Measurements from ENCODE around the gene C16orf78. TPM values are rescaled to one million over a fixed set of nuclear protein-coding genes. Genes with fewer than 3 reads are reported as not detected.
"Not testable (repeated sequence)": the region's sequence is repeated elsewhere in the genome, so short reads cannot be mapped to it uniquely, and the experiment has no call there.

The C16orf78 gene
- total RNA-seq, 2 donors from 2014 or later = not detected

- no peak for ATAC-seq
- H3K27ac Mint-ChIP-seq = no peak overlapping the region
- H3K9me3 Mint-ChIP-seq = no peaks in the 10 kb centered on the region
- H3K36me3 Mint-ChIP-seq = no peaks in the 10 kb centered on the region
- DNase-seq (ENCODE audit: low spot score in 2 of 2) = no peak
These were observed 27.1 kb upstream of the C16orf78 start for GRCh38 chr16:49346459-49346858.

DNA sequence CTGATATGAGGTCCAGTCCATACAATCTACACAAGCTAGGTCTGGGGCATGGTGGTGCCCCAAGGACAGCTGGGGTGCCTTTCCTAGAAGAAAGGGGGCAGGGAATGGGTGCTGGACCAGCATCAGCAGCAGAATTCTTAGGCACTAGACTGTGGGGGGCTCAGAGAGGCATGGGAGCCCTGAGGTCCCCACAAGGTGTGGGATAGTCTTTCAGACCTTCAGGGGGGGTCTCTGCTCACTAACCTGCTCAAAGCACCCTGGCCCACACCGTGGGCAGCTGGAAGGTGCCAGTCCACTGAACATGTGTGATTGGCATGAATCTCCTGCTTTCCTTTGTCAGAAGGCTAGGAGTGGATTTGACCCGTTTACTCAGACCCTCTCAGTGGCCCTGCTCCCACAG, 26.1 kb upstream of the C16orf78 start:
- ATAC-seq (no peak), DNase-seq (ENCODE audit: low spot score in 2 of 2) (no peak)
- no peaks in the 10 kb centered on the region for H3K9me3 Mint-ChIP-seq
- H3K27ac Mint-ChIP-seq = no peak overlapping the region
- H3K36me3 Mint-ChIP-seq = no peaks in the 10 kb centered on the region

GRCh38 chr16:49348408-49349176, 25.0 kb upstream of the C16orf78 start:
- DNase-seq (ENCODE audit: low spot score in 2 of 2) (no peak), ATAC-seq (no peak)
- Mint-ChIP-seq H3K9me3 (no peaks in the 10 kb centered on the region), H3K27ac (no peak overlapping the region), H3K36me3 (no peaks in the 10 kb centered on the region)

DNA sequence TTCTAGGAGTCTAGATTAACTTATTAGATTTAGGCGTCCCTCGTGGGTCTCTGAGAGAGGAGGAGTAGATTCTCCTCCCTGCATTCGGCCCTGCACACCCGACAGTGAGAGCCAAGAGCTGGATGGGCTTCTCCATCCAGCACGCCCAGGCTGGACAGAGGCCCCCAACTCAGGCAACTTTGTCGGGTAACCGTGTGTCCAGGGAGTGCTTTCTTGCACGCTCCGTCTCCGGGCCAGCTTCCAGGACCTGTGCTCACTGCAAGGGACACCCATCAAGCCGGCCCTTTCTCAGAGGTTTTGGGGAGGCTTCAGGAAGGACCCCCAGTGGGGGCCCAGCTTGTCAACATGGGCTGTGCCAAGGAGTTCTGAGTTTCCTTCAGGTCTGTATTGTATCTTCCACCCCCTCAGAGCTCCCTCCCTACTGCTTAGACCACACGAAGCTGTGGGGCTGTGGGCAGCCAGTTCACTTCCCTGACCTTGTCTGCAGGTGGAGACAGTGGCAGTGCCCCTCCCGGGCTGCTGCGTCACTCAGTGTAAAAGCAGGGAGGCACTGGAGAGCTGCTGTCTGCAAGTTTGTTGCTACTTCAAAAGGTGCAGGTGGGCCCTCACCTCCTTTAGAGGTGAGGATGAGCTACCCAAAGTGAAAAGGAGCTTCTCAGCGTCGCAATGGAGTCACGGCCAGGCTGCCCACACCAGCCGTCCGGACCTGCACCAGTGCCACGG, 24.0 kb upstream of the C16orf78 start:
- Mint-ChIP-seq H3K27ac (no peak overlapping the region), H3K36me3 (no peaks in the 10 kb centered on the region), H3K9me3 (no peaks in the 10 kb centered on the region)
- DNase-seq (ENCODE audit: low spot score in 2 of 2) (no peak), ATAC-seq (no peak)

- Mint-ChIP-seq H3K27ac (no peak overlapping the region), H3K9me3 (no peaks in the 10 kb centered on the region), H3K36me3 (no peaks in the 10 kb centered on the region)
- ATAC-seq (peak in 1 of 2 donors; percentile 43), DNase-seq (ENCODE audit: low spot score in 2 of 2) (peak in 1 of 2 donors; percentile 71)
These were observed 23.1 kb upstream of the C16orf78 start for GRCh38 chr16:49350265-49351095.

- H3K9me3 Mint-ChIP-seq = no peaks in the 10 kb centered on the region
- no peak for ATAC-seq
- no peak for DNase-seq (ENCODE audit: low spot score in 2 of 2)
- no peak overlapping the region for H3K27ac Mint-ChIP-seq
- H3K36me3 Mint-ChIP-seq = no peaks in the 10 kb centered on the region
These were observed 22.5 kb upstream of the C16orf78 start for GRCh38 chr16:49351096-49351487.

GRCh38 chr16:49352892-49353291, 20.7 kb upstream of the C16orf78 start:
- ATAC-seq = no peak
- Mint-ChIP-seq H3K9me3 (no peaks in the 10 kb centered on the region), H3K27ac (no peak overlapping the region), H3K36me3 (no peaks in the 10 kb centered on the region)
- DNase-seq (ENCODE audit: low spot score in 2 of 2) = no peak

DNA sequence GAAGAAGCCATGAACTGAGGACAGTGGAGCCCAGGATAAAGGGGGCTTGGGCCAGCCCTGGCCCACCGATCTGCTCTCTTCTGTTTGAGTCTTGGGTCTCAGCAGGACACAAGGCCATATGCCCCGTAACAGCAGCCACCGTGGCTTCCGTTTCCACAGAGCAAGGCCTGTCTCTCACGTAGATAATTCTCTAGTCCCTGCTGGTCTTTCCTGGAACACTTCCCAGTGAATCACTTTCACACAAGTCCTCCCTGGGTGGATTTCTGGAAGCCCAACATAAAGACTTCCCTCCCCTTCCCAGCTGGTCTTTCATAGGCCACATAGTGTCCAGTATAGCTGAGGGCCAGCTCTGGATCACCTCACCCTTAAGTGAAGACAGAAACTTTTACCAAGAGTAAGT, 19.9 kb upstream of the C16orf78 start:
- DNase-seq (ENCODE audit: low spot score in 2 of 2) (no peak), ATAC-seq (no peak)
- no peaks in the 10 kb centered on the region for H3K36me3 Mint-ChIP-seq
- H3K27ac Mint-ChIP-seq = no peak overlapping the region
- no peaks in the 10 kb centered on the region for H3K9me3 Mint-ChIP-seq

- H3K27ac Mint-ChIP-seq = no peak overlapping the region
- no peaks in the 10 kb centered on the region for H3K36me3 Mint-ChIP-seq
- H3K9me3 Mint-ChIP-seq = no peaks in the 10 kb centered on the region
- no peak for DNase-seq (ENCODE audit: low spot score in 2 of 2)
- ATAC-seq = no peak
These were observed 19.5 kb upstream of the C16orf78 start for GRCh38 chr16:49354101-49354500.

DNA sequence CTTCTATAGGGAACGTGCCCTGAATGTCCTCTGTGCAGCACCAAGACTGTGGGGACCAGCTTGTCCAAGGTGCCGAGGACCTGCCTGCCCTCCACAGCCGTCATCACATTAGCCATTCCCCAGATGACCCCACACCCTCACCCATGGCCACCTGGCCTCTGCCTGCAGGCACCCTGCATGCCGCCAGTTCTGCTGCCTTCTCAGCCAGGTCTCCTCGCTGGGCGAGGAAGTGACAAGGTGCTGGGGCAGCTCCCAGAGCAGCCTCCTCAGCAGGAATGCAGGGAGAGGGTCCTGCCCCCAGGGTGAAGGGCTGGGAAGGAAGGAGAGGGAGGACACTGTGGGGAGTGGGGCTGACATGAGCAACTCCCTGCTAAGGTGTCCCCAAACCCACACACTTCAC, 18.6 kb upstream of the C16orf78 start:
- H3K9me3 Mint-ChIP-seq = no peaks in the 10 kb centered on the region
- H3K27ac Mint-ChIP-seq = no peak overlapping the region
- DNase-seq (ENCODE audit: low spot score in 2 of 2) (no peak), ATAC-seq (no peak)
- H3K36me3 Mint-ChIP-seq = no peaks in the 10 kb centered on the region

DNA sequence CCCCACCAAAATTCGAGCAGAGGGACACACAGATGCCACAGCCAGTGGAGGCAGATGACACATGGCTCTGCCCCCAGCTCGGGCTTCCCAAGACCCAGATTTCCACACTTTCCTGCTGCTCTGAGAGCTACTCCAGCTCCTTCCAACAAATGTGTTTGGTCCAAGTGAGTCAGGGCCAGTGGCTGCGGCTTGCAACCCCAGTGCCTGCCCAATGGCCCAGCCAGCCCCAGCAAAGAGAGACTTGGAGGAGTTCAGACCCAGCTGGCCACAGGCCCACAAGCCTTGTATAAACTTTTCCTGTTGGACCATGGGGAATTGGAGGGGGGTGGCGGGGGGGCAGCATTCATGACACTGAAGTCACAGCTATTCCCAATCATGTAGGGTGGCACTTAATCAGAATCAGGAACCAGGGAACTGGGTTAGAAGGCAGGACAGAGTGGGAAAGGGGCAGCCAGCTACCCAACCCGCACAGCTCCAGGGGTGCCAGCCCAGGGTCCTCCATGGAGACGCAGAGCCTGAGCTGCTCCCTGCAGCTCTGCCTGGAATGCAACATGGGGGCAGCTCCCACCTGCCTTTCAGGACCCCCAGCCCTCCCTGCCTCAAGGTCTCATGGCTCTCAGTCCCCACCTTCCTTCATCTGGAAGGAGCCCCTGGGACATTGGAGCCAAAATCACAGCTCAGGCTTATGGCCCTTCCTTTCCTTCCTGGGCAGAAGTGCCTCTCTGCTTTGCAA, 17.5 kb upstream of the C16orf78 start:
- Mint-ChIP-seq H3K9me3 (no peaks in the 10 kb centered on the region), H3K36me3 (no peaks in the 10 kb centered on the region), H3K27ac (no peak overlapping the region)
- no peak for ATAC-seq
- DNase-seq (ENCODE audit: low spot score in 2 of 2) = no peak

- H3K27ac Mint-ChIP-seq = no peak overlapping the region
- no peaks in the 10 kb centered on the region for H3K36me3 Mint-ChIP-seq
- no peaks in the 10 kb centered on the region for H3K9me3 Mint-ChIP-seq
These were observed 16.7 kb upstream of the C16orf78 start for GRCh38 chr16:49356728-49357488.

DNA sequence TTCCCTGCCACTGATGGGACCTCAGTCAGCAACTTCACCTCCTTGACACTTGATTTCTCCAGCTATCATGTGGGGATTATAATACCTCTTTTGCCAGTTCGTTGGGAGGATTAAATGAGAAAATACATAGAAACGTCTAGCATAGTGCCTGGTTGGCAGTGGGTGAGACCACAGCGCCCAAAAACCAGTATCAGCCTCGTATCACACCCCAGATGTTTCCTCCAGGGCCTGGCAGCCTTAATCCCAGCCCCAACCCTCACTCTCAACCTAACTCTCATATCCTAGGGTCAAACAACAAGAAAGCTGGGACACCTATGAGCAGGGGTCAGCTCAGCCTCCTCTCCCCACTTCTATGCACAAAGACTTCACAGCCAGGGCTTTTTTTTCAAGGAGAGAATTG, 14.0 kb upstream of the C16orf78 start:
- Mint-ChIP-seq H3K36me3 (no peaks in the 10 kb centered on the region), H3K9me3 (peaks cover 0 to 5% of the 10 kb centered on the region in 2 donors), H3K27ac (peak overlapping the region in 1 of 2 donors; percentile 24)
- DNase-seq (ENCODE audit: low spot score in 2 of 2) (no peak), ATAC-seq (no peak)

More at GRCh38 chr16:49356728-49357488, 16.7 kb upstream of the C16orf78 start:
- no peak for DNase-seq (ENCODE audit: low spot score in 2 of 2)
- ATAC-seq = no peak

GRCh38 chr16:49361731-49362130, 11.9 kb upstream of the C16orf78 start:
- ATAC-seq; DNase-seq (ENCODE audit: low spot score in 2 of 2); H3K9me3 Mint-ChIP-seq; H3K27ac Mint-ChIP-seq; H3K36me3 Mint-ChIP-seq: not testable (repeated sequence)

GRCh38 chr16:49362230-49362629, 11.4 kb upstream of the C16orf78 start:
- peaks cover 0 to 5% of the 10 kb centered on the region in 2 donors for H3K9me3 Mint-ChIP-seq
- H3K36me3 Mint-ChIP-seq = no peaks in the 10 kb centered on the region
- ATAC-seq = no peak
- H3K27ac Mint-ChIP-seq = no peak overlapping the region
- no peak for DNase-seq (ENCODE audit: low spot score in 2 of 2)

Data from activated naive CD4-positive, alpha-beta T cell treated with anti-CD3 and anti-CD28 coated beads, Interleukin-2, amount 50 U/mL, for 72 hours (primary cell).